PC-3 (cell line): ENCODE results near the gene MAEA. TPM values are rescaled to one million over a fixed set of nuclear protein-coding genes. Genes with fewer than 3 reads are reported as not detected.

ENCODE experiments used
- ATAC-seq: fragments of 200-7000 bp; cut with Tn5 transposase; 2 replicates; pipeline ENCODE4 v1.9.1; 2020; ENCODE audit warnings: mild to moderate bottlenecking, moderate library complexity
- BruUV-seq: library from RNA; stranded (reverse); fragments of 400-500 nt; replicated peaks from 2 replicates; lab custom pipeline; 2021; lab: Mats Ljungman, UMichigan
- CTCF ChIA-PET: fragments of 300-600 bp; sonication (Branson Sonifier 250); formaldehyde crosslinking; loops from one replicate; lab custom pipeline; 2022; ENCODE audit warnings: antibody characterized with exemption; lab: Charles Lee
- POLR2A ChIA-PET: fragments of 300-600 bp; sonication (Branson Sonifier 250); formaldehyde crosslinking; loops from one replicate; lab custom pipeline; 2022; ENCODE audit warnings: antibody characterized with exemption; ENCODE audit not compliant: unreplicated experiment; lab: Charles Lee
- DNase-seq: peaks from one replicate; pipeline ENCODE4 v3.0.0-alpha.2; 2015
- H2AFZ ChIP-seq: fragments of 300-600 bp; sonication (generic); 2 replicates; pipeline ENCODE4 v1.6.0; 2016; ENCODE audit warnings: antibody characterized with exemption, low read length
- H3F3A ChIP-seq: fragments of 300-600 bp; sonication (generic); one replicate; pipeline ENCODE4 v1.6.0; 2017; ENCODE audit warnings: antibody characterized with exemption, low read length, control low read depth, mild to moderate bottlenecking; ENCODE audit not compliant: unreplicated experiment
- H3K27ac ChIP-seq: fragments of 300-600 bp; sonication (generic); 2 replicates; pipeline ENCODE4 v1.5.1; 2016; ENCODE audit warnings: mild to moderate bottlenecking, low read length
- H3K27me3 ChIP-seq: fragments of 300-600 bp; sonication (generic); 2 replicates; pipeline ENCODE4 v1.6.1; 2016; ENCODE audit warnings: low read length, mixed read lengths
- H3K36me3 ChIP-seq: fragments of 300-600 bp; sonication (generic); 2 replicates; pipeline ENCODE4 v1.6.1; 2016; ENCODE audit warnings: low read depth, mixed run types, low read length, mixed read lengths
- H3K4me1 ChIP-seq: fragments of 300-600 bp; sonication (generic); 2 replicates; pipeline ENCODE4 v1.5.1; 2016; ENCODE audit warnings: low read length; ENCODE audit not compliant: insufficient read depth
- H3K4me2 ChIP-seq: fragments of 300-600 bp; sonication (generic); 2 replicates; pipeline ENCODE4 v1.6.0; 2016; ENCODE audit warnings: low read length
- H3K4me3 ChIP-seq: fragments of 300-600 bp; sonication (generic); 2 replicates; pipeline ENCODE4 v1.5.1; 2016; ENCODE audit warnings: mild to moderate bottlenecking, low read length, mixed read lengths
- H3K79me2 ChIP-seq: fragments of 300-600 bp; sonication (generic); 2 replicates; pipeline ENCODE4 v1.6.1; 2017; ENCODE audit warnings: low read length, mixed read lengths
- H3K9ac ChIP-seq: fragments of 300-600 bp; sonication (generic); 2 replicates; pipeline ENCODE4 v1.6.0; 2016; ENCODE audit warnings: mild to moderate bottlenecking, low read length
- H3K9me2 ChIP-seq: fragments of 300-600 bp; sonication (generic); replicated peaks from 2 replicates; pipeline ENCODE4 v1.6.1; 2016; ENCODE audit warnings: mixed run types, low read length, mixed read lengths
- H3K9me3 ChIP-seq: fragments of 300-600 bp; sonication (generic); 2 replicates; pipeline ENCODE4 v1.6.1; 2016; ENCODE audit warnings: low read length, mixed read lengths
- H4K20me1 ChIP-seq: fragments of 300-600 bp; sonication (generic); 2 replicates; pipeline ENCODE4 v1.6.1; 2016; ENCODE audit warnings: low read length, mixed read lengths
- EZH2 ChIP-seq: fragments of 300-600 bp; sonication (generic); IDR thresholded peaks from one replicate; pipeline ENCODE4 v1.6.1; 2017; ENCODE audit warnings: antibody characterized with exemption, mild to moderate bottlenecking, low read length; ENCODE audit not compliant: unreplicated experiment
- EZH2phosphoT487 ChIP-seq: fragments of 300-600 bp; sonication (generic); IDR thresholded peaks from 2 replicates; pipeline ENCODE4 v1.6.1; 2018; ENCODE audit warnings: mild to moderate bottlenecking, antibody characterized with exemption, low read length, borderline replicate concordance
- intact Hi-C: fragments of 100-400 bp; cut with micrococcal nuclease; formaldehyde crosslinking; loops from 2 replicates; pipeline ENCODE4 v1.9.0; 2023
- total RNA-seq: library from RNA; depleted of rRNA; stranded (reverse); fragments of >200 nt; gene quantifications from 2 replicates; pipeline ENCODE4 v1.2.3, GENCODE V29; 2014
- TF ChIP-seq, protein P1 (sequence below): fragments of 300-600 bp; sonication (generic); conservative IDR thresholded peaks from 2 replicates; pipeline ENCODE4 v1.5.1; 2017; ENCODE audit warnings: antibody characterized with exemption, low read depth, mild to moderate bottlenecking, low read length

The MAEA gene
- total RNA-seq, 1 experiment from 2014 or later, result 48.1 TPM

DNA sequence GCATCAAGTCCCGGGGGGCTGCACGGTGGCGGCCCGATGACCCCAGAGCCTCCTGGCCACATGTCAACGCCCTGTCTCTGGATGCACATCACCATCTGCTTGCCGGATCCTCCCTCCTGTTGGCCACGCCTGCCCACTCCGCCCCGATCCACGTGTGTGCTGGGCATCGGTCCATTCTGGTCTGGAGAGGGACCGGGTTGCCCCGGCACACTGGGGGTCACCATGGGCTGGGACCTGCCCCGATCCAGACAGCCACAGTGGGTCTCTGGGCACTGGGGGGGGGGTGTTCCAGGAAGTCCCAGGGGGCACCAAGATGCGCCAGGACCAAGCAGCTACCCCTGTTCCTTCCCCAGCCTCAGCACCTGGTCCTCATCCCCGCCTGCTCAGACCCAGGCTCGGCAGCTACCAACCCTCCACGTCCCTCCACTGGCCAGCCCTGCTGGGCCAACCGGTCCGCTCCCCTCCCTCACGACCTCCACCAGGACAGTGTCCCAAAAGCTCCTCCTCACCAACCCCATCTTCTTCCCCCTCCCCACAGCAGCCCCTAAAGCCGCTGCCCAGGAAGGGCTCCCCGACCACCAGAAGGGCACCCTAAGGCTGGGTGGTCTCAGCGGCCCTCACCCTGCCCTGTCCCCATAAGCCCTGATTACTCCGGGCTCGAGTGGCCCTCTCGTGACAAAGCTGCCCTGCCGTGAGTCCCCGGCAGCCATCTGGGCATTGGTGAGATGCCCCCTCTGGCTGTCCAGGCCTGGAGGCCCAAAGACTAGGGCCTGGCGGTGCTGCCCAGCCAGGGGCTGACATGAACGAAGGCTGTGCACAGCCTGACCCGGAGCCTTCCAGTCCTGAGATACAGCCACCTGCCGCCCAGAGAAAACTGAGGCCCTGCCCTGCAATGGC lies 45.4 kb upstream of the MAEA start:
- Histone ChIP-seq H3F3A (no peaks in the 10 kb centered on the region), H3K79me2 (peaks cover 83% of the 10 kb centered on the region), H3K9me3 (no peaks in the 10 kb centered on the region), H2AFZ (no peak overlapping the region), H3K9me2 (no peaks in the 10 kb centered on the region), H3K36me3 (no peaks in the 10 kb centered on the region; the same call in 1 of the 2 replicates), H3K4me2 (no peak overlapping the region), H3K9ac (no peak overlapping the region), H3K4me3 (no peak overlapping the region), H3K27me3 (no peaks in the 10 kb centered on the region), H3K4me1 (peaks cover 15% of the 10 kb centered on the region), H4K20me1 (peaks cover 15% of the 10 kb centered on the region; the same call in 1 of the 2 replicates), H3K27ac (no peak overlapping the region)
- ChIA-PET CTCF (no interaction called here), POLR2A (no interaction called here)
- no peak for TF ChIP-seq EZH2
- no peak for TF ChIP-seq EZH2phosphoT487
- TF ChIP-seq, protein P1, sequence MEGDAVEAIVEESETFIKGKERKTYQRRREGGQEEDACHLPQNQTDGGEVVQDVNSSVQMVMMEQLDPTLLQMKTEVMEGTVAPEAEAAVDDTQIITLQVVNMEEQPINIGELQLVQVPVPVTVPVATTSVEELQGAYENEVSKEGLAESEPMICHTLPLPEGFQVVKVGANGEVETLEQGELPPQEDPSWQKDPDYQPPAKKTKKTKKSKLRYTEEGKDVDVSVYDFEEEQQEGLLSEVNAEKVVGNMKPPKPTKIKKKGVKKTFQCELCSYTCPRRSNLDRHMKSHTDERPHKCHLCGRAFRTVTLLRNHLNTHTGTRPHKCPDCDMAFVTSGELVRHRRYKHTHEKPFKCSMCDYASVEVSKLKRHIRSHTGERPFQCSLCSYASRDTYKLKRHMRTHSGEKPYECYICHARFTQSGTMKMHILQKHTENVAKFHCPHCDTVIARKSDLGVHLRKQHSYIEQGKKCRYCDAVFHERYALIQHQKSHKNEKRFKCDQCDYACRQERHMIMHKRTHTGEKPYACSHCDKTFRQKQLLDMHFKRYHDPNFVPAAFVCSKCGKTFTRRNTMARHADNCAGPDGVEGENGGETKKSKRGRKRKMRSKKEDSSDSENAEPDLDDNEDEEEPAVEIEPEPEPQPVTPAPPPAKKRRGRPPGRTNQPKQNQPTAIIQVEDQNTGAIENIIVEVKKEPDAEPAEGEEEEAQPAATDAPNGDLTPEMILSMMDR, result no peak
- no peak for DNase-seq
- BruUV-seq, result no TSS peak
- intact Hi-C loops, result no loop called here
- no peak for ATAC-seq

DNA sequence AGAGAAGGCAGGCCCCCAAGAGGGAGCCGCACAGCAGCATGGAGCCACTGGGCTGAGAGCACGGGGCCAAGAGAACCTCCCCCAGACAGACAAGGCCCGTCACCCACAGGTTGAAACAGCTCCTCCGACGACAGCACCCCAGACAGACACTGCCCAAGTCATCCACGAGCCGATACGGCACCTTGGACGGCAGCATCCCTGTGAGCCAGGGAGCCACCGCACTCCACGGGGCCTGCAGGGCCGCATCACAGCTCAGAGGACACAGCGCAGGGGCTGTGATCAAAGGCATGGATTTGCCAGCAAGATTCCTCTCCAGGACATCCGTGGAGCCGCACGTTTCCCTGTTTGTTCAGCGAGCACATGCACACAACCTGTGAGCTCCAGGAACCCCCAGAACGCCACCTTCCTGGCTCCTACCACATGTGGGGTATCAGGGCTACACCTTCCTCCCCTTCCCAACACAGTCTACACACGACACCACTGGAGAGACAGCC lies 44.7 kb upstream of the MAEA start:
- H2AFZ ChIP-seq, result no peak overlapping the region
- no peak overlapping the region for H3K4me2 ChIP-seq
- H3K27ac ChIP-seq, result no peak overlapping the region
- intact Hi-C loops, result no loop called here
- POLR2A ChIA-PET, result no interaction called here
- no peaks in the 10 kb centered on the region for H3F3A ChIP-seq
- ATAC-seq (no peak), DNase-seq (no peak)
- H3K79me2 ChIP-seq, result peaks cover 80% of the 10 kb centered on the region
- no peak overlapping the region for H3K4me3 ChIP-seq
- CTCF ChIA-PET, result no interaction called here
- peaks cover 15% of the 10 kb centered on the region; the same call in 1 of the 2 replicates for H4K20me1 ChIP-seq
- no peak overlapping the region for H3K9ac ChIP-seq
- H3K4me1 ChIP-seq, result peaks cover 19% of the 10 kb centered on the region
- H3K27me3 ChIP-seq, result no peaks in the 10 kb centered on the region
- no peaks in the 10 kb centered on the region; the same call in 1 of the 2 replicates for H3K36me3 ChIP-seq
- H3K9me2 ChIP-seq, result no peaks in the 10 kb centered on the region
- no TSS peak for BruUV-seq
- TF ChIP-seq EZH2phosphoT487 (no peak), EZH2 (no peak)
- TF ChIP-seq, protein P1, result no peak
- no peaks in the 10 kb centered on the region for H3K9me3 ChIP-seq
